Osteoblast (primary cell): ENCODE measurements around the gene OR5A1. TPM values are rescaled to one million over a fixed set of nuclear protein-coding genes. Genes with fewer than 3 reads are reported as not detected.
"Not testable (repeated sequence)": the region's sequence is repeated elsewhere in the genome, so short reads cannot be mapped to it uniquely, and the experiment has no call there.

Source experiments
- DNase-seq: peaks from one replicate; pipeline ENCODE4 v3.0.0; 2011; ENCODE audit warnings: low spot score, mixed read lengths; ENCODE audit not compliant: insufficient read length; ENCODE audit errors: missing footprints
- H2AFZ ChIP-seq: 2 replicates; pipeline ENCODE4 v1.6.0; 2011; ENCODE audit warnings: mild to moderate bottlenecking, low read length
- H3K27ac ChIP-seq: 2 replicates; pipeline ENCODE4 v1.5.1; 2011; ENCODE audit warnings: mild to moderate bottlenecking, low read depth, low read length, moderate library complexity
- H3K27me3 ChIP-seq: 2 replicates; pipeline ENCODE4 v1.6.0; 2012; ENCODE audit warnings: mild to moderate bottlenecking, control low read depth, inconsistent platforms, low read length, moderate library complexity; ENCODE audit not compliant: insufficient read depth
- H3K36me3 ChIP-seq: 2 replicates; pipeline ENCODE4 v1.5.1; 2011; ENCODE audit warnings: mild to moderate bottlenecking, low read length, control low read depth, moderate library complexity; ENCODE audit not compliant: insufficient read depth
- H3K4me1 ChIP-seq: 2 replicates; pipeline ENCODE4 v1.5.1; 2011; ENCODE audit warnings: mild to moderate bottlenecking, low read length, control low read depth, moderate library complexity; ENCODE audit not compliant: insufficient read depth
- H3K4me2 ChIP-seq: 2 replicates; pipeline ENCODE4 v1.6.0; 2011; ENCODE audit warnings: mild to moderate bottlenecking, low read length; ENCODE audit not compliant: insufficient read depth
- H3K4me3 ChIP-seq: fragments of 200-600 bp; sonication (generic); 3 replicates; pipeline ENCODE4 v1.5.1; 2012; ENCODE audit warnings: mild to moderate bottlenecking, low read length, inconsistent platforms; ENCODE audit not compliant: insufficient read depth
- H3K79me2 ChIP-seq: 2 replicates; pipeline ENCODE4 v1.6.0; 2012; ENCODE audit warnings: mild to moderate bottlenecking, low read length, control low read depth, inconsistent platforms; ENCODE audit not compliant: insufficient read depth
- H3K9me3 ChIP-seq: 2 replicates; pipeline ENCODE4 v1.5.1; 2011; ENCODE audit warnings: low read depth, low read length, control low read depth
- H4K20me1 ChIP-seq: 2 replicates; pipeline ENCODE4 v1.6.0; 2012; ENCODE audit warnings: mild to moderate bottlenecking, low read length, control low read depth; ENCODE audit not compliant: insufficient read depth
- total RNA-seq: library from RNA; depleted of rRNA; stranded (reverse); fragments of >200 nt; gene quantifications from 2 replicates; pipeline ENCODE4 v1.2.3, GENCODE V29; 2012
- TF ChIP-seq, protein P1 (sequence below): IDR thresholded peaks from 2 replicates; pipeline ENCODE4 v1.5.1; 2011; ENCODE audit warnings: mild to moderate bottlenecking, low read depth, low read length, moderate library complexity; ENCODE audit errors: extremely low read depth

The OR5A1 gene
- total RNA-seq, 1 donor = not detected

DNA sequence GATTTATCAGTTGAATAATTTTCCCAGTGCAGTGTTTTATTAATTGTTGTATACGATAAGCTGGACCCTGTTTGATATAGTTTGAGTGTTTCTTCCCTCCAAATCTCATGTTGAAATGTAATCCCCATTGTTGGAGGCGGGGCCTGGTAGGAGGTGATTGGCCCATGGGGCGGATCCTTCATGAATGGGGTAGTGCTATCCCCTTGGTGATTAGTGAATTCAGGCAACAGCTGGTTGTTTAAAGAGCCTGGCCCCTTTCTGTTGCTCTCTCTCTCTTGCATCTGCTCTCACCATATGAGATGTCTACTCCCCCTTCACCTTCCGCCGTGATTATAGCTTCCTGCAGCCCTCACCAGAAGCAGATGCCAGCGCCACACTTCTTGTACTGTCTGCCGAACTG, 1.5 kb downstream of the OR5A1 start:
- Histone ChIP-seq H3K9me3 (no peaks in the 10 kb centered on the region), H2AFZ (no peak overlapping the region), H3K4me3 (no peak overlapping the region), H3K4me1 (no peaks in the 10 kb centered on the region), H4K20me1 (no peaks in the 10 kb centered on the region), H3K27ac (no peak overlapping the region), H3K79me2 (no peaks in the 10 kb centered on the region), H3K36me3 (no peaks in the 10 kb centered on the region), H3K4me2 (no peak overlapping the region), H3K27me3 (no peaks in the 10 kb centered on the region)
- no peak for DNase-seq
- TF ChIP-seq, protein P1, sequence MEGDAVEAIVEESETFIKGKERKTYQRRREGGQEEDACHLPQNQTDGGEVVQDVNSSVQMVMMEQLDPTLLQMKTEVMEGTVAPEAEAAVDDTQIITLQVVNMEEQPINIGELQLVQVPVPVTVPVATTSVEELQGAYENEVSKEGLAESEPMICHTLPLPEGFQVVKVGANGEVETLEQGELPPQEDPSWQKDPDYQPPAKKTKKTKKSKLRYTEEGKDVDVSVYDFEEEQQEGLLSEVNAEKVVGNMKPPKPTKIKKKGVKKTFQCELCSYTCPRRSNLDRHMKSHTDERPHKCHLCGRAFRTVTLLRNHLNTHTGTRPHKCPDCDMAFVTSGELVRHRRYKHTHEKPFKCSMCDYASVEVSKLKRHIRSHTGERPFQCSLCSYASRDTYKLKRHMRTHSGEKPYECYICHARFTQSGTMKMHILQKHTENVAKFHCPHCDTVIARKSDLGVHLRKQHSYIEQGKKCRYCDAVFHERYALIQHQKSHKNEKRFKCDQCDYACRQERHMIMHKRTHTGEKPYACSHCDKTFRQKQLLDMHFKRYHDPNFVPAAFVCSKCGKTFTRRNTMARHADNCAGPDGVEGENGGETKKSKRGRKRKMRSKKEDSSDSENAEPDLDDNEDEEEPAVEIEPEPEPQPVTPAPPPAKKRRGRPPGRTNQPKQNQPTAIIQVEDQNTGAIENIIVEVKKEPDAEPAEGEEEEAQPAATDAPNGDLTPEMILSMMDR = no peak

DNA sequence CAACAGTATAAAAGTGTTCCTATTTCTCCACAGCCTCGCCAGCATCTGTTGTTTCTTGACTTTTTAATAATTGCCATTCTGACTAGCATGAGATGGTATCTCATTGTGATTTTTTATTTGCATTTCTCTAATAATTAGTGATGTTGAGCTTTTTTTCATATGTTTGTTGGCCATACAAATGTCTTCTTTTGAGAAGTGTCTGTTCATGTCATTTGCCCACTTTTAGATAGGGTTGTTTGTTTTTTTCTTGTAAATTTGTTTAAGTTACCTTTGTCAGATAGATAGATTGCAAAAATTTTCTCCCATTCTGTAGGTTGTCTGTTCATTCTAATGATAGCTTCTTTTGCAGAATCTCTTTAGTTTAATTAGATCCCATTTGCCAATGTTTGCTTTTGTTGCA, 9.4 kb downstream of the OR5A1 start:
- H3K79me2 ChIP-seq, H3K4me3 ChIP-seq, H2AFZ ChIP-seq, H4K20me1 ChIP-seq, DNase-seq, H3K4me2 ChIP-seq, H3K4me1 ChIP-seq, H3K27ac ChIP-seq, H3K27me3 ChIP-seq, H3K36me3 ChIP-seq, H3K9me3 ChIP-seq: not testable (repeated sequence)

DNA sequence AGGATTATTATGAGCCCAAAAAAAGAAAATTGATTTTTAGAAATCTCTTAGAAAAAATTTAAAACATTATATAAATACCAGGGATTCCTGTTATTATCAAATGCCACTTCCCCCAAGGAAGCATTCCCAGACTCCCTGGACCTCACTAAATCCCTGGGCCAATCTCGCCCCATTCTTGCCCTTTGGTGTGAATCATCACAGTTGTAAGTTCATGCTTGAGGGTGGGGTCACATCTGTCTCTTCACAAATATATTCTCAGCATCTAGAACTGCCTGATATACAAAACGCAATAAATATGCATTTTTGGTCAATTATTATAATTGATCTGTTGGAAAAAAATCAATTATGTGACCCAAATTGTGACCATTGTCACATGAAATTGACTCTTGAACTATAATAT, 12.2 kb downstream of the OR5A1 start:
- Histone ChIP-seq H3K79me2 (no peaks in the 10 kb centered on the region), H3K36me3 (no peaks in the 10 kb centered on the region), H3K9me3 (no peaks in the 10 kb centered on the region), H2AFZ (no peak overlapping the region), H3K4me2 (no peak overlapping the region), H3K27me3 (no peaks in the 10 kb centered on the region), H3K4me3 (no peak overlapping the region), H4K20me1 (no peaks in the 10 kb centered on the region), H3K4me1 (no peaks in the 10 kb centered on the region), H3K27ac (no peak overlapping the region)
- TF ChIP-seq, protein P1 = no peak
- no peak for DNase-seq

DNA sequence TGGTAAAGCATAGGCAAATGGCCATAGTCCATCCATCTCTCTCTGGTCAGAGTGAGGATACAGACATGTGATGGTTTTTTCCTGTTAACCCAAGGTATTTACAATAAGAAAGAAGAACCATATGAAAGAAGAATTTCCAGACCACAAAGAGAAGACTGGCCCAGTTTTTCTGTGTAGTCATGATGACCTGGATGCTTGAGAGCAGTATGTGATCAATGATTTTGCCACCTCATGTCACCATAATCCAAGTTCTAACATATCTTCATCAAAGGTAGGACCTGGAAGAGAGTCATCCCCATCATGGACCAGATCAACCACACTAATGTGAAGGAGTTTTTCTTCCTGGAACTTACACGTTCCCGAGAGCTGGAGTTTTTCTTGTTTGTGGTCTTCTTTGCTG, 20.4 kb downstream of the OR5A1 start, which contains the start of gene OR4D6:
OR4D6 (plus strand) TSS at position 301 of the 400 bp plus-strand sequence; CDS start at position 301, 0 bp downstream.
- Histone ChIP-seq H3K4me2 (no peak within 1 kb of the TSS), H3K79me2 (no peaks in the 10 kb centered on the region), H3K27ac (no peak within 1 kb of the TSS), H3K27me3 (no peaks in the 10 kb centered on the region), H3K4me1 (no peaks in the 10 kb centered on the region), H3K36me3 (no peaks in the 10 kb centered on the region), H3K4me3 (no peak within 1 kb of the TSS), H2AFZ (no peak within 1 kb of the TSS), H4K20me1 (no peaks in the 10 kb centered on the region), H3K9me3 (no peaks in the 10 kb centered on the region)
- no peak for DNase-seq
- TF ChIP-seq, protein P1 = no peak
